Measurements from ENCODE around the gene TMTC4. TPM values are rescaled to one million over a fixed set of nuclear protein-coding genes. Genes with fewer than 3 reads are reported as not detected.

The TMTC4 gene
- total and polyA plus RNA-seq, 2 of the 4 experiments (the other 2 are of a cell fraction), result 8.4 to 14.3 TPM

DNA sequence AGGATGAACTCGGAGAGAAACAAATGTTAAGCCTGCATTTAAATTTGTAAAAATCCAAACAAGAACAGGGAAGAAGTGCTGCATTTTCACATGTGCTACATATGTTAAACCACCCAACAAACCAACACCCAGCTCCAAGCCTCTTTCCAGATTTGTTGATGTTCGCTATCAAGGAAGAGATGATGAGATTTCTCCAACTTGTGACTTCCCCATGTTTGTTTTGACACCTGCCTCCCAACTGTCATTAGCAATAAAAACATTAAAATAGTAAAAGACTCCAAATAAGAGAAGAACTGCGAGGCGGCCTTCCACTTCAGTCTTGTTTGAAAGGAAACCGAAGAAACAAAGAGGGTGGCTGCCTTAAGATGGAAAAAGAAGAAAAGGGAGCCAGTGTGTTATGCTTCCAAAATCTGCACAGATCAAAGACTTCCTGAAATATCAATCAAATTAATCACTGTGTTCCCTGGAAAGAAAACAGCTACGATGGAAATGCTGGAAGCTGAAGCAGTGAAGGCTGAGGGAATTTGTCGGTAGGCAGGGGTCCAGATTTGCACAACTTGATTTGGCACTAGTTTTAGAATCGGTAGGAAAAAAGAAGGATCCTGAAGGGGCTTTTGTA, 72.0 kb downstream of the TMTC4 start:
- dilution Hi-C loops (cut with HindIII; ENCODE audit: low sequenced_read_pairs, unreplicated experiment), result no loop called here
- Histone ChIP-seq H3K9ac (ENCODE audit: low read depth, low read length) (no peak overlapping the region), H2BK120ac (ENCODE audit: low read depth, low read length) (no peak overlapping the region), H3K4me2 (ENCODE audit: low read depth, low read length) (no peak overlapping the region), H4K20me1 (ENCODE audit: insufficient read depth, low read length) (no peaks in the 10 kb centered on the region), H2AK5ac (ENCODE audit: low read depth, low read length) (no peak overlapping the region), H2AFZ (replicated peaks; ENCODE audit: low read length, poor library complexity) (no peak overlapping the region), H4K8ac (ENCODE audit: low read depth in 2 of 2, low read length in 2 of 2) (no peak overlapping the region), H3K4me3 (ENCODE audit: insufficient read depth, low read depth, low read length) (no peak overlapping the region), H3K18ac (ENCODE audit: low read depth, low read length) (no peak overlapping the region), H2AK9ac (replicated peaks; ENCODE audit: low read depth, low read length, poor library complexity) (no peak overlapping the region), H3K27ac (ENCODE audit: insufficient read depth, low read length) (no peak overlapping the region), H3K14ac (replicated peaks; ENCODE audit: low read depth, low read length) (no peak overlapping the region), H3K4me1 (ENCODE audit: control insufficient read depth, insufficient read depth, low read length) (no peaks in the 10 kb centered on the region), H2BK15ac (ENCODE audit: low read depth, low read length) (no peak overlapping the region), H3K56ac (ENCODE audit: extremely low read depth, insufficient read depth, low read length) (no peak overlapping the region), H3K9me3 (ENCODE audit: control insufficient read depth, insufficient read depth, low read length) (no peaks in the 10 kb centered on the region), H2BK20ac (ENCODE audit: low read depth, low read length) (no peak overlapping the region), H3K9me1 (ENCODE audit: insufficient read depth, low read length) (no peaks in the 10 kb centered on the region), H3K4ac (ENCODE audit: low read depth, low read length) (no peak overlapping the region), H2BK5ac (ENCODE audit: low read depth, low read length, poor library complexity, severe bottlenecking) (no peak overlapping the region), H4K91ac (ENCODE audit: insufficient read depth, low read depth, low read length) (no peak overlapping the region), H3K36me3 (ENCODE audit: control insufficient read depth, insufficient read depth, low read length) (peaks cover 2% of the 10 kb centered on the region; the same call in 1 of the 2 replicates), H3K27me3 (ENCODE audit: control insufficient read depth, insufficient read depth, low read length) (no peaks in the 10 kb centered on the region), H4K5ac (ENCODE audit: low read depth, low read length) (no peak overlapping the region), H3K23ac (ENCODE audit: low read depth, low read length) (no peak overlapping the region), H3K79me1 (ENCODE audit: low read depth in 1 of 2, low read length in 2 of 2) (no peaks in the 10 kb centered on the region)
- BruUV-seq (replicated peaks), result no TSS peak
- POLR2A ChIA-PET (ENCODE audit: unreplicated experiment), result no interaction called here
- CTCF ChIA-PET, result interaction anchor here (0.7 kb wide), 1 partner anchor 748 kb away, joined by 3 read pairs; no protein-coding TSS in a partner anchor
- no CpG with 5 or more reads among the region's 8 CpGs for WGBS, 2 experiments (ENCODE audit: extremely low coverage in 2 of 2, insufficient read length in 1 of 2)
- DNase-seq, result no peak
- no peak for TF ChIP-seq RAD21 (IDR thresholded peaks at IDR 0.05; ENCODE audit: low read length)
- no peak for TF ChIP-seq SMC3 (IDR thresholded peaks at IDR 0.05; ENCODE audit: low read depth, low read length)
- no peak for TF ChIP-seq RCOR1 (IDR thresholded peaks at IDR 0.05; ENCODE audit: insufficient replicate concordance, low read length)
- TF ChIP-seq, protein P1, sequence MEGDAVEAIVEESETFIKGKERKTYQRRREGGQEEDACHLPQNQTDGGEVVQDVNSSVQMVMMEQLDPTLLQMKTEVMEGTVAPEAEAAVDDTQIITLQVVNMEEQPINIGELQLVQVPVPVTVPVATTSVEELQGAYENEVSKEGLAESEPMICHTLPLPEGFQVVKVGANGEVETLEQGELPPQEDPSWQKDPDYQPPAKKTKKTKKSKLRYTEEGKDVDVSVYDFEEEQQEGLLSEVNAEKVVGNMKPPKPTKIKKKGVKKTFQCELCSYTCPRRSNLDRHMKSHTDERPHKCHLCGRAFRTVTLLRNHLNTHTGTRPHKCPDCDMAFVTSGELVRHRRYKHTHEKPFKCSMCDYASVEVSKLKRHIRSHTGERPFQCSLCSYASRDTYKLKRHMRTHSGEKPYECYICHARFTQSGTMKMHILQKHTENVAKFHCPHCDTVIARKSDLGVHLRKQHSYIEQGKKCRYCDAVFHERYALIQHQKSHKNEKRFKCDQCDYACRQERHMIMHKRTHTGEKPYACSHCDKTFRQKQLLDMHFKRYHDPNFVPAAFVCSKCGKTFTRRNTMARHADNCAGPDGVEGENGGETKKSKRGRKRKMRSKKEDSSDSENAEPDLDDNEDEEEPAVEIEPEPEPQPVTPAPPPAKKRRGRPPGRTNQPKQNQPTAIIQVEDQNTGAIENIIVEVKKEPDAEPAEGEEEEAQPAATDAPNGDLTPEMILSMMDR (conservative IDR thresholded peaks at IDR 0.05; ENCODE audit: low read depth, low read length), result no peak
- TF ChIP-seq, protein P2, sequence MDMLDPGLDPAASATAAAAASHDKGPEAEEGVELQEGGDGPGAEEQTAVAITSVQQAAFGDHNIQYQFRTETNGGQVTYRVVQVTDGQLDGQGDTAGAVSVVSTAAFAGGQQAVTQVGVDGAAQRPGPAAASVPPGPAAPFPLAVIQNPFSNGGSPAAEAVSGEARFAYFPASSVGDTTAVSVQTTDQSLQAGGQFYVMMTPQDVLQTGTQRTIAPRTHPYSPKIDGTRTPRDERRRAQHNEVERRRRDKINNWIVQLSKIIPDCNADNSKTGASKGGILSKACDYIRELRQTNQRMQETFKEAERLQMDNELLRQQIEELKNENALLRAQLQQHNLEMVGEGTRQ (IDR thresholded peaks at IDR 0.05; ENCODE audit: low read depth, low read length), result no peak
- no peak for TF ChIP-seq FOS (IDR thresholded peaks at IDR 0.05; ENCODE audit: low read depth, low read length)
- in situ Hi-C loops (cut with MboI; ENCODE audit: low sequenced_read_pairs), result no loop called here
- no peak for ATAC-seq (ENCODE audit: low read depth)
- intact Hi-C loops (cut with micrococcal nuclease), result no loop called here

All from IMR-90 (cell line).